RWPE1 (cell line): ENCODE measurements around the gene HOXA11.

Source experiments
- CTCF ChIA-PET: fragments of 350-600 bp; sonication (Branson Sonifier 250); formaldehyde crosslinking; extraction: SDS; loops from one replicate; lab custom pipeline; 2021; lab: Yijun Ruan, JAX
- POLR2A ChIA-PET: fragments of 400-600 bp; formaldehyde crosslinking; extraction: SDS; loops from one replicate; lab custom pipeline; 2020; ENCODE audit warnings: antibody characterized with exemption; ENCODE audit not compliant: low non-redundant PET; lab: Yijun Ruan, JAX
- DNase-seq: peaks from one replicate; pipeline ENCODE4 v3.0.0; 2012; ENCODE audit warnings: low spot score
- H3K27ac ChIP-seq: fragments of 450-650 bp; 2 replicates; pipeline ENCODE4 v1.5.1; 2017
- CTCF ChIP-seq: fragments of 450-650 bp; conservative IDR thresholded peaks from 2 replicates; pipeline ENCODE4 v1.5.1; 2017; ENCODE audit warnings: low read depth, mild to moderate bottlenecking

The HOXA11 gene

GRCh38 chr7:27180431-27181420 lies 4.3 kb downstream of the HOXA11 start:
- no peak for TF ChIP-seq CTCF
- POLR2A ChIA-PET: interaction anchor here (1.0 kb wide), 1 partner anchor 33 kb away, joined by 3 read pairs; the partner anchor contains the start of gene HOXA6
- DNase-seq: no peak
- CTCF ChIA-PET: interaction anchor here (0.6 to 2.5 kb wide), 14 partner anchors 9 to 840 kb away, joined by 3 to 30 read pairs (median 4); no protein-coding TSS in a partner anchor
- peak overlapping the region; percentile 89 for H3K27ac ChIP-seq

GRCh38 chr7:27179503-27180430 lies 5.3 kb downstream of the HOXA11 start:
- peak; percentile 84 for DNase-seq
- ChIA-PET POLR2A (interaction anchor here (0.6 to 1.0 kb wide), 2 partner anchors 14 to 32 kb away, joined by 3 read pairs; partner anchors contain the start of genes HOXA6 and HOXA9), CTCF (interaction anchor here (0.6 to 2.5 kb wide), 20 partner anchors 10 to 1013 kb away, joined by 3 to 30 read pairs (median 4); no protein-coding TSS in a partner anchor)
- peak; percentile 98 for TF ChIP-seq CTCF
- peak overlapping the region; percentile 89 for H3K27ac ChIP-seq

- ChIA-PET CTCF (interaction anchor here (0.6 to 2.5 kb wide), 12 partner anchors 9 to 745 kb away, joined by 3 to 30 read pairs (median 5); no protein-coding TSS in a partner anchor), POLR2A (interaction anchor here (0.6 kb wide), 1 partner anchor 77 kb away, joined by 3 read pairs; no protein-coding TSS in a partner anchor)
- no peak for DNase-seq
- no peak for TF ChIP-seq CTCF
- peak overlapping the region; percentile 89 for H3K27ac ChIP-seq
These were observed 6.0 kb downstream of the HOXA11 start for GRCh38 chr7:27179030-27179429.

- CTCF ChIA-PET: interaction anchor here (0.7 to 2.5 kb wide), 4 partner anchors 9 to 462 kb away, joined by 5 to 30 read pairs (median 6); no protein-coding TSS in a partner anchor
- no peak for TF ChIP-seq CTCF
- POLR2A ChIA-PET: interaction anchor here (0.6 kb wide), 1 partner anchor 78 kb away, joined by 3 read pairs; no protein-coding TSS in a partner anchor
These were observed 6.7 kb downstream of the HOXA11 start for GRCh38 chr7:27178366-27178765.

GRCh38 chr7:27177795-27178320 lies 7.2 kb downstream of the HOXA11 start:
- H3K27ac ChIP-seq: peak overlapping the region; percentile 95
- CTCF ChIA-PET: interaction anchor here (1.7 kb wide), 1 partner anchor 12 kb away, joined by 5 read pairs; no protein-coding TSS in a partner anchor
- no peak for DNase-seq
- POLR2A ChIA-PET: no interaction called here
- no peak for TF ChIP-seq CTCF

More at GRCh38 chr7:27178366-27178765, 6.7 kb downstream of the HOXA11 start:
- DNase-seq: no peak
- peak overlapping the region; percentile 89 for H3K27ac ChIP-seq
